Stimulated activated CD4-positive, alpha-beta T cell treated with anti-CD3 and anti-CD28 coated beads, TNF-alpha, amount 100 ng/mL, for 1 hour (primary cell): ENCODE data around the gene PIK3R1.

Experiments
- DNase-seq, 3 donors: peaks; one replicate each; pipeline ENCODE4 v3.0.0-alpha.2; 2020; ENCODE audit warnings: low read depth in 3 of 3, low spot score in 1 of 3

Gene PIK3R1

DNA sequence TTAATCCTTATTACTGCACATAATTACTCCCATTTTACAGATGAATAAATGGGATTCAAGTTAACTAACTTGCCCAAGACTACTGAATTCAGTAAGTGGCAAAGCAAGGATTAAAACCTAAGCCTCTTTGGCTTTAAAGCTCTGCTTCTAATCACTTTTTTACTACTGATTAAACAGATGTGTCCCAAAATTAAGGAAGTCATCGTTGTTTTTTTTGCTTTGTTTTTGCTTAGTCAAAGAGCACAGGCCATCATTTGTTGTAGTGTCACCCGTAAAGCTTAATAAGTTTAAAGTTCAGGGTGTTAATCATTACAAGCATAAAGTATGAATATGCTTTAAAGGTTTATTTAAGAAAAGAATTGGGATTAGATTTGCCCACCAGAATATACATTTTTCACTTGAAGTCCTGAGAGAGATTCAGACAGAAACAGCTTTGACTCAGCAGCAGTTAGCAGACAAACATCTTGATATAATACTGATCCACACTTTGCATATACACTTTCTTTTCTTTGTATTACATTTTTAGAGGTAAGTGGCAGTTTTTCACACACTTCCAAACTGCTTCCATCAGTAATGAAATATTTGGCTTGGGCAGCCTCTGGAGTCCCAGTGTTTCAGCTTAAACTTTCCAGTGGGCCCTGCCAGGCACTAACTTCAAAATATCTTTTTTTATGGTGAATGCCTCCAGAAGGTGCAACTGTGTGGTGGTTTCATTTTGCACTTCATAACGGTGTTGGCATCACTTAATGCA lies 52.7 kb downstream of the PIK3R1 start:
- no peak for DNase-seq

DNA sequence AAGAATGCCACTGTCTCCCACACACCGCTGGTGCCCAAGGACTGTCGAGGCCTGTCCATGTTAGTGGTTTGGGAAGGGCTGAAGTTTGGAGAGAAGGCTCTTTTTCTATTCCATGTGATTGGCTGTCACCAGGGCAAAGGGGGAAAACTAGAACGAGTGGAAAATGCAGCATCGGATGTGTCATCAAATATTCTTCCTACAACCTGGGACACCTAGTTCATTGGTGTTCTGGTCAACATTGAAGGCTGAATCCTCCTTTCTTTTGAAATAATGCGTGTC lies 53.2 kb downstream of the PIK3R1 start:
- DNase-seq = no peak

GRCh38 chr5:68269820-68270219 lies 54.3 kb downstream of the PIK3R1 start:
- DNase-seq = no peak

- no peak for DNase-seq
Observed at GRCh38 chr5:68270399-68270975, 54.9 kb downstream of the PIK3R1 start.

DNA sequence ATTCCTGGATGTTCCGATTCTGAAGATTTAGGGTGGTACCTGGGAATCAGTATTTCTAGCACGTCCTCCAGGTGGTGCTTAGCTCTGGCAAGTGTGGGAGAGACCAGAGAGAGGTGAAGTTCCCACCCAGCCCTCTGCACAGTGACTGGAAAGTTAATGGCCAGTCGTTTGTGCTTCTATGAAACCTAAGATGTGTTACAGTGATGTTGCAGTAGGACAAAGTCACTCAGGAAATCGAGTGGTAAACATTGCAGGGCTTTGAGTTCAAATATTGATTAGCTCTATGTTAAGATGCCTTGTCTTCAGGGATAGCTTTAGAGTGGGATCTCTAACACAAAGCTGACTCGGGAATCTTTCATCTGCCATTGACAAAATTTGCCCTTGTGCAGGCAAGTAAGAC lies 55.6 kb downstream of the PIK3R1 start:
- no peak for DNase-seq

- DNase-seq = no peak
Observed at GRCh38 chr5:68272289-68272688, 56.7 kb downstream of the PIK3R1 start.

DNA sequence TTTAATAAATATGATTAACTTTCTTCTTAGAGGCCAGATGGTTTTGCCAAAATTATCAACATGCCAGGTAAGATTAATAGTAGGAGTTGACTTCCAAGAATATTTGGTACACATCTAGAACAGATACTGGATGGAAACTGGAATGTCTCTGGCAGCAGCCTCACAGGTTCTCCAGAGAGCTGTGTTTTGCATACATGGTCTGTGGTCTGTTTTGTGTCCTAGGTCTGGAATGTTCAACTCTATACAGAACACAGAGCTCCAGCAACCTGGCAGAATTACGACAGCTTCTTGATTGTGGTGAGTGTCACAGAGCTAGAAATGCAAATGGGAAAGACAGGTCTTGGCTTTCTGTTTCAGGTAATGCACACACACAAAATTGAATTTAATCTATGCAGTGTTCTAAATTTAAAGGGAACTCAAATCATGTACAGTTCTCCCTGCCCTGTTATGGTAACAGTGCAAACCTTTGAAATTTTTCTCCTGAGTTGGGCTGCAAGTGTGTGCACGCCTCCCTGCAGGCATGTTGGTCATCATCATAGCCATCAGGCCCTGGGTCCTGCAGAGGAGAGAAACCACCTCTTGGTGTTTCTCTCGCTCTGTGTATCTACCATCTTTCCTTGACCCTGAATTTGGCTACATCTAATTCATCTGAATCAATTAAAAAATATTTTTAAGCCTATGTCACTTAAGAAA lies 58.3 kb downstream of the PIK3R1 start:
- no peak for DNase-seq

- DNase-seq = no peak
Observed at GRCh38 chr5:68274847-68275651, 59.5 kb downstream of the PIK3R1 start.

GRCh38 chr5:68276740-68277139 lies 61.2 kb downstream of the PIK3R1 start:
- DNase-seq = no peak

- DNase-seq = no peak
Observed at GRCh38 chr5:68277431-68277830, 61.9 kb downstream of the PIK3R1 start.

DNA sequence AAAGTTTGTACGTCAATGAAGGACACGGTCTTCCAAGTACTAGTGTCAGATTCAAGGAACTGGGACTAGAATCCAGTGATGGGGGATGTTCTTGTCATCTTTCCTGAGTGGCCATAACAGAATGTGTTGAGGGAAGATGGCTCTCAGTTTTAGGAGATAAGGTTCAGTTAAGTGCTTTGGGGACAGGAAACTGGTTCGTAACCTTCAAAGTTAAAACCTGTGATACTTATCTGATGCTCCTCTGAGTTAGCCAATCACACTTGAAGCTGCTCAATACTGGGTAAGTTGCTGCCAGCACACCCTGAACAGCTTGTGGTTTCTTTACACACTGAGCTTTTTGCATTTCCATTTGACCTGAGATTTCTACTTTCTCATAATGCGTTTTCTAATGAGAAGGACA lies 64.4 kb downstream of the PIK3R1 start:
- DNase-seq = no peak

DNA sequence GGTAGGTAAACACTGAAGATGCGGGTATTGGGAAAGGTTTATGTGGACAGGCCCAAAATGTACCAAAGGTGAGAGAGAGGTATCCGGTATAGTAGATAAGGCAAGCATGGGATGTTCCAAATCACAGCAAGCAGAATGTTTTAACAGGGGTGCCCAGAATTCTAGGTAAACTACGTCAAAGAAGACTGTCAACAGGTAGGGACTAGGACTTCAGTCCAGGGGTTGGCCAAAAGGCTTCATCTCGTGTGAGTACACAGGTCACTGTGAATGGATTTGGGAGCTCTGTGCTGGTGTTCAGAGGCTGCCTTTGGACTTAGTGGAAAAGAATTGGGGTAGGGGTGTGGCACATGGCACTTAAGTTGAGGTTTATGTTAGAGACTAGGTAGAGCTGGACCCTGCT lies 66.4 kb downstream of the PIK3R1 start:
- DNase-seq = no peak

DNA sequence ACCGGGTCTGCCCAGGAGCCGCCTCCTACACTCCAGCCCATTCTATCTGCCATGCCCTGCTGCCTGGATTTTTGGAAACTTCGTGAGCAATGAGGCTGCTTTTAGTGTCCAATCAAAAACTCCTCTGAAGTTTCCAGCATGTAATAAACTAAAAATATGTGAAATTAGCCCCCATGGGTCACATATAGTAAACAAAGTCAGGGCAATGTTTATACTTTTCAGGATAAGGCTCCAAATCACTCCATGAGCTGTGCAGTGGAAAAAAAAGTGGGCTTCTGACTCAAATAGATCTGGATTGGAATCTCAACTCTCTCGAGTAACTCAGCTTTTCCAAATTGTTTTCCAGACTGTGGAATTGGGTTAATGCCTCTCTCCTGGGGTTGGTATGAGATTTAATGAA lies 68.2 kb downstream of the PIK3R1 start:
- no peak for DNase-seq

- DNase-seq = no peak
Observed at GRCh38 chr5:68285075-68285840, 69.7 kb downstream of the PIK3R1 start.

GRCh38 chr5:68285851-68286611 lies 70.5 kb downstream of the PIK3R1 start:
- DNase-seq = no peak

- no peak for DNase-seq
Observed at GRCh38 chr5:68286612-68286912, 71.0 kb downstream of the PIK3R1 start.

DNA sequence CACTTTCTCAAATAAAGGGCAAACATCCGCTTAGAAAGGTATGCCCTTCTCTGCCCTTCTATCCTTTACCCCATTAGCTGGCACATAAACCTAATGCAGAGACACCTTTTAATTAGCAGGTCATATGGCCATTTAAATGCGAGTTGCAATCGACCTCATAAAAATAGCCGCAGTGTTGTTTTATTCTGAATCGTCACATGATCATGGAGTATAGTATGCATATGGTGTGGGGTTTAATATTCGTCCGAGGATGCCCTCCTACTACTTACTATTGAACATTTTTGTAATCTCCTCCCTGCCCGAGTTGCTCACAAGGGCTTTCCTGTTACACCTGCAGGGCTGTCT lies 72.0 kb downstream of the PIK3R1 start:
- no peak for DNase-seq

DNA sequence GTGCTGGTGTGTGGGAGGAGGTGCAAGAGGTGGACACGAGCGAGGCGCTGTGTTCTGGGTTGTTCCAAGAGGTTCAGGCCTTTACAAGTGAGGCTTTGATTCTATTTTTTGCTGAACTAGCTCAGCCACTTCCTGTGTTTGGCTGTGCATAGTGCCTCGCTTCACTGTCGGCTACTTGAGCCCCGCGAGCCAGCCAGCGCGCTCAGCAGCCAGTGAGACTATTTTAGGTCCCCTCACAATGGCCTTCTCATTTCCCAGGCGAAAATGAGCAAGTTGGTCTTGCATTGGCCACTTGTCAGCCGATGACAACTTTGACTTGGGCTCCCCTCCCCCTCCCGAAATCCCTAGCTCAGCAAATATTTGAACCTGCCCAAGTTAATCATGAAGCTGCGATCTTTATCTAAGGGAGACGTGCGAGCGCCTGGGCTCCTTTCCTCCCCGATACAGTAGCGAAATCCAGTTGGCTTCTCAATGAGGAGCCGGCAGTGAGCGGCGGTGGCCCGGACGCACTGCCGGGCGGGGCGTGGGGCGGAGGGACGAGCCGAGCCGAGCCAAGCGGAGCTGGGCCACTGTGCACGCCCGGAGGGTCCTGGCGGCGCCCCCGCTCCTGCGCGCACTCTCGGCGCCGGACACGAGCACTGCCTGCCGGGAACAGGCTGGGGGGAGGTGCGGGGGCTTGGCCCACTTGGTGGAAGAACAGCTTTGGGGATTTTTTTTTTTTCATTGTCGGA lies 72.6 kb downstream of the PIK3R1 start:
- peak in 1 of 3 donors; percentile 14 for DNase-seq

GRCh38 chr5:68288707-68289134 lies 73.2 kb downstream of the PIK3R1 start:
- no peak for DNase-seq

DNA sequence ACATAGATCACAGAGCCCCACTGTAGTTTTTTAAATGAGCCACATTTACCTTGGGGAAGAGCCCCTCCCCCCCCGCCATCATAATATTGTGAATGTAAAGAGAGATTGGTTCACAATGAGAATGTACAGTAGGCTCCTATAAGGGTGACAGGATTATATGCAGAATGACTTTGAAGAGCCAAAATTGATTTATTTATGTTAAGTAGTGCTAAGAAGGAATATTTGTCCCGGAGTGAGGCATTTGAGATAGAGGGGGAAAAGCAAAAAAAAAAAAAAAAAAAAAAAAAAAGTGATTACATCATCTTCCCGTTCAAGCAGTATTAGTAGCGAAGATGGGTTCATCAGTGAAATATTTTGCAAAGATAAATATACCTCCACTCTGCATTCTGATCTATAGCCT lies 73.9 kb downstream of the PIK3R1 start:
- DNase-seq = no peak
